ENCODE measurements around the gene NR2F2. TPM values are rescaled to one million over a fixed set of nuclear protein-coding genes. Genes with fewer than 3 reads are reported as not detected.

Gene NR2F2
- total RNA-seq, 1 donor from 2014 or later = 1.9 TPM

- peaks cover 11% of the 10 kb centered on the region for H3K4me1 Mint-ChIP-seq (ENCODE audit: low read depth, unreplicated experiment)
- H3K4me3 Mint-ChIP-seq (ENCODE audit: unreplicated experiment) = no peak overlapping the region
- H3K27me3 Mint-ChIP-seq (ENCODE audit: unreplicated experiment) = peaks cover 33% of the 10 kb centered on the region
Observed at GRCh38 chr15:96324940-96325540, 5.5 kb upstream of the NR2F2 start.

GRCh38 chr15:96325541-96326327 lies 4.8 kb upstream of the NR2F2 start:
- no peak for DNase-seq
- Mint-ChIP-seq H3K4me3 (ENCODE audit: unreplicated experiment) (no peak overlapping the region), H3K4me1 (ENCODE audit: low read depth, unreplicated experiment) (peaks cover 11% of the 10 kb centered on the region), H3K27ac (ENCODE audit: unreplicated experiment) (no peak overlapping the region), H3K9me3 (ENCODE audit: unreplicated experiment) (peaks cover 19% of the 10 kb centered on the region), H3K36me3 (ENCODE audit: unreplicated experiment) (no peaks in the 10 kb centered on the region), H3K27me3 (ENCODE audit: unreplicated experiment) (peaks cover 35% of the 10 kb centered on the region)
- TF ChIP-seq CTCF (IDR thresholded peaks at IDR 0.05; ENCODE audit: partially characterized antibody, unreplicated experiment) = no peak

More at GRCh38 chr15:96324940-96325540, 5.5 kb upstream of the NR2F2 start:
- H3K27ac Mint-ChIP-seq (ENCODE audit: unreplicated experiment) = no peak overlapping the region
- DNase-seq = no peak
- peaks cover 18% of the 10 kb centered on the region for H3K9me3 Mint-ChIP-seq (ENCODE audit: unreplicated experiment)
- TF ChIP-seq CTCF (IDR thresholded peaks at IDR 0.05; ENCODE audit: partially characterized antibody, unreplicated experiment) = no peak
- H3K36me3 Mint-ChIP-seq (ENCODE audit: unreplicated experiment) = no peaks in the 10 kb centered on the region

GRCh38 chr15:96326328-96327154 lies 4.0 kb upstream of the NR2F2 start:
- H3K36me3 Mint-ChIP-seq (ENCODE audit: unreplicated experiment) = no peaks in the 10 kb centered on the region
- peaks cover 20% of the 10 kb centered on the region for H3K9me3 Mint-ChIP-seq (ENCODE audit: unreplicated experiment)
- peak; percentile 52 for DNase-seq
- peaks cover 11% of the 10 kb centered on the region for H3K4me1 Mint-ChIP-seq (ENCODE audit: low read depth, unreplicated experiment)
- TF ChIP-seq CTCF (IDR thresholded peaks at IDR 0.05; ENCODE audit: partially characterized antibody, unreplicated experiment) = no peak
- no peak overlapping the region for H3K27ac Mint-ChIP-seq (ENCODE audit: unreplicated experiment)
- H3K27me3 Mint-ChIP-seq (ENCODE audit: unreplicated experiment) = peaks cover 36% of the 10 kb centered on the region
- peak overlapping the region; percentile 88 for H3K4me3 Mint-ChIP-seq (ENCODE audit: unreplicated experiment)

- peaks cover 38% of the 10 kb centered on the region for H3K27me3 Mint-ChIP-seq (ENCODE audit: unreplicated experiment)
- no peaks in the 10 kb centered on the region for H3K36me3 Mint-ChIP-seq (ENCODE audit: unreplicated experiment)
- no peak for DNase-seq
- peak overlapping the region; percentile 88 for H3K4me3 Mint-ChIP-seq (ENCODE audit: unreplicated experiment)
- H3K9me3 Mint-ChIP-seq (ENCODE audit: unreplicated experiment) = peaks cover 20% of the 10 kb centered on the region
- H3K27ac Mint-ChIP-seq (ENCODE audit: unreplicated experiment) = no peak overlapping the region
- peaks cover 11% of the 10 kb centered on the region for H3K4me1 Mint-ChIP-seq (ENCODE audit: low read depth, unreplicated experiment)
- TF ChIP-seq CTCF (IDR thresholded peaks at IDR 0.05; ENCODE audit: partially characterized antibody, unreplicated experiment) = peak; percentile 31
Observed at GRCh38 chr15:96327155-96327741, 3.3 kb upstream of the NR2F2 start.

Data from glutamatergic neuron (in vitro differentiated cells).